Myocyte (in vitro differentiated cells): ENCODE measurements around the gene EFCAB7. TPM values are rescaled to one million over a fixed set of nuclear protein-coding genes. Genes with fewer than 3 reads are reported as not detected.
A peak's percentile ranks its signal among the peaks of the same experiment; 100 is the strongest.

ENCODE experiments used
- DNase-seq: peaks from one replicate; pipeline ENCODE4 v3.0.0-alpha.2; 2012; ENCODE audit warnings: low read depth
- polyA plus RNA-seq: library from polyadenylated mRNA; unstranded; fragments of >200 nt; gene quantifications from one replicate; pipeline ENCODE4 v1.2.1, GENCODE V29; 2012; ENCODE audit warnings: missing spikeins
- total RNA-seq: library from RNA; depleted of rRNA; stranded (reverse); fragments of >200 nt; gene quantifications from 2 replicates; pipeline ENCODE4 v1.2.3, GENCODE V29; 2014

The EFCAB7 gene
- 8.8 and 9.8 TPM in 2 replicates for total RNA-seq
- 3.1 TPM for polyA plus RNA-seq

- DNase-seq: peak; percentile 95
Measured at GRCh38 chr1:63522891-63523728, at the start of gene EFCAB7, which contains the start of gene ITGB3BP. TSS of gene EFCAB7 (plus strand) at chr1:63523525. CDS start at chr1:63525573, 2,048 bp downstream. TSS of gene ITGB3BP (minus strand) at chr1:63523225. CDS start at chr1:63523133, 92 bp downstream.

GRCh38 chr1:63475761-63476160 lies 47.6 kb upstream of the EFCAB7 start:
- no peak for DNase-seq

- no peak for DNase-seq
Measured at GRCh38 chr1:63480057-63480456, 43.3 kb upstream of the EFCAB7 start.

GRCh38 chr1:63486629-63487028 lies 36.7 kb upstream of the EFCAB7 start:
- DNase-seq: no peak

- DNase-seq: no peak
Measured at GRCh38 chr1:63487336-63488065, 35.8 kb upstream of the EFCAB7 start.

- no peak for DNase-seq
Measured at GRCh38 chr1:63497577-63497976, 25.7 kb upstream of the EFCAB7 start.

- no peak for DNase-seq
Measured at GRCh38 chr1:63498106-63498505, 25.2 kb upstream of the EFCAB7 start.

- DNase-seq: no peak
Measured at GRCh38 chr1:63501256-63501655, 22.1 kb upstream of the EFCAB7 start.

GRCh38 chr1:63506782-63507181 lies 16.5 kb upstream of the EFCAB7 start:
- DNase-seq: no peak

GRCh38 chr1:63509718-63510117 lies 13.6 kb upstream of the EFCAB7 start:
- DNase-seq: no peak

- DNase-seq: no peak
Measured at GRCh38 chr1:63512584-63512983, 10.7 kb upstream of the EFCAB7 start.

- DNase-seq: no peak
Measured at GRCh38 chr1:63516629-63517028, 6.7 kb upstream of the EFCAB7 start.

- DNase-seq: no peak
Measured at GRCh38 chr1:63523738-63524137, 413 bp downstream of the EFCAB7 start.

GRCh38 chr1:63524201-63524600 lies 876 bp downstream of the EFCAB7 start:
- peak; percentile 4 for DNase-seq

GRCh38 chr1:63532727-63533126 lies 9.4 kb downstream of the EFCAB7 start:
- DNase-seq: no peak

- no peak for DNase-seq
Measured at GRCh38 chr1:63533931-63534330, 10.6 kb downstream of the EFCAB7 start.

- DNase-seq: no peak
Measured at GRCh38 chr1:63534406-63534805, 11.1 kb downstream of the EFCAB7 start.

- DNase-seq: no peak
Measured at GRCh38 chr1:63537006-63537405, 13.7 kb downstream of the EFCAB7 start.

GRCh38 chr1:63537940-63538339 lies 14.6 kb downstream of the EFCAB7 start:
- DNase-seq: no peak

GRCh38 chr1:63545780-63546179 lies 22.5 kb downstream of the EFCAB7 start:
- no peak for DNase-seq

GRCh38 chr1:63547621-63548294 lies 24.4 kb downstream of the EFCAB7 start:
- peak; percentile 69 for DNase-seq

- no peak for DNase-seq
Measured at GRCh38 chr1:63548303-63548702, 25.0 kb downstream of the EFCAB7 start.
